Esophagus muscularis mucosa (tissue), 4 donors: ENCODE data around the gene LOXL3. TPM values are rescaled to one million over a fixed set of nuclear protein-coding genes. Genes with fewer than 3 reads are reported as not detected.

Experiments used
- DNase-seq: peaks from one replicate; pipeline ENCODE4 v3.0.0-alpha.2; 2017; ENCODE audit errors: extremely low spot score
- H3K27ac ChIP-seq, 4 donors: fragments of 200-600 bp; sonication (generic); replicated peaks in 1 of 4; 1 replicate in 3 of 4; 2 replicates in 1 of 4; pipeline ENCODE4 v1.5.1; 2016 to 2019; ENCODE audit warnings: mild to moderate bottlenecking in 1 of 4
- H3K27me3 ChIP-seq, 4 donors: fragments of 200-600 bp; sonication (generic); one replicate each; pipeline versions ENCODE4 v1.5.1 to v1.6.0; 2016 to 2019
- H3K36me3 ChIP-seq, 4 donors: fragments of 200-600 bp; sonication (generic); one replicate each; pipeline ENCODE4 v1.5.1; 2016 to 2019
- H3K4me1 ChIP-seq, 4 donors: fragments of 200-600 bp; sonication (generic); one replicate each; pipeline ENCODE4 v1.5.1; 2016 to 2019
- H3K4me3 ChIP-seq, 4 donors: fragments of 200-600 bp; sonication (generic); 1 replicate in 2 of 4; 2 replicates in 2 of 4; pipeline ENCODE4 v1.5.1; 2016 to 2019; ENCODE audit warnings: mild to moderate bottlenecking in 4 of 4, moderate library complexity in 1 of 4
- H3K9me3 ChIP-seq, 4 donors: fragments of 200-600 bp; sonication (generic); 1 replicate in 3 of 4; 2 replicates in 1 of 4; pipeline ENCODE4 v1.5.1; 2016 to 2019
- EP300 ChIP-seq: sonication (generic); formaldehyde crosslinking; IDR thresholded peaks from one replicate; pipeline ENCODE4 v1.6.1; 2017; ENCODE audit warnings: antibody characterized with exemption
- POLR2A ChIP-seq: fragments of 450-650 bp; IDR thresholded peaks from one replicate; pipeline ENCODE4 v1.6.1; 2017; ENCODE audit warnings: antibody characterized with exemption, moderate library complexity, mild to moderate bottlenecking, low read depth
- POLR2AphosphoS5 ChIP-seq, 2 donors: sonication (generic); formaldehyde crosslinking; IDR thresholded peaks; one replicate each; pipeline ENCODE4 v1.6.1; 2017; ENCODE audit warnings: antibody characterized with exemption in 2 of 2
- WGBS: methylation state at CpG from one replicate; pipeline ENCODE4 v1.1.5; 2018; 5-methylcytosine and 5-hydroxymethylcytosine counted together
- intact Hi-C: fragments of 100-400 bp; cut with DNase I; formaldehyde crosslinking; loops from one replicate; pipeline ENCODE4 v1.15.1; 2023
- total RNA-seq, 4 donors: library from RNA; depleted of rRNA; stranded (reverse); fragments of >200 nt; gene quantifications; one replicate each; pipeline versions ENCODE4 v1.1.0 to v1.2.1, GENCODE V29; 2016
- TF ChIP-seq, protein P1 (sequence below), 3 experiments: fragments of 200-600 bp in 2 of 3; fragments of 450-650 bp in 1 of 3; sonication (generic) in 2 of 3; IDR thresholded peaks; one replicate each; pipeline ENCODE4 v1.5.1; 2017 to 2019; ENCODE audit warnings: antibody characterized with exemption in 3 of 3, mild to moderate bottlenecking in 2 of 3, moderate library complexity in 1 of 3

LOXL3 gene
- total RNA-seq, 4 donors from 2014 or later, result 7.1 to 8.6 (median 7.7) TPM

DNA sequence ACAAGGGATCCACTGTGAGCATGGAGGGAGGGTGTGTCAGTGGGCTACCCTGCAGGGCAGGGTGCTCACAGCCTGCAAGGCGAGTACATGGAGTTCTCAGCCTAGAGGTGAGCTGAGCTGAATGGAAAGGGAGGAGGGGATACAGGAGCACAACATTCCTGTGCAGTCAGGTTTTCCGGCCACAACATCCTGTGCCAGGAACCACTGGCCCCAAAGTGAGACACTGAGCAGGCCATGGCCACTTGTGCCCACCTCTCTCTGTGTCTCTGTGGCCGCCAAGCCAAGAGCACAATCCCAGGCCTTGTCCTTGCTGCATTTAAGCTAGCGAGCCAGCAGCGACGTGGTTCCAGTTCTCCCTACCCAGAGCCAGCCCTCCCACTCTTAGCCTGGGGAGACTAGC lies 6.8 kb upstream of the LOXL3 start:
- WGBS, result 73% methylated on average over 5 of the region's 6 CpGs
- peaks cover 0 to 11% (median 7%) of the 10 kb centered on the region in 4 donors for H3K36me3 ChIP-seq
- H3K4me3 ChIP-seq, result no peak overlapping the region
- no peak for DNase-seq
- H3K27me3 ChIP-seq, result peaks cover 0 to 29% (median 0%) of the 10 kb centered on the region in 4 donors
- TF ChIP-seq EP300 (no peak), POLR2A (no peak), POLR2AphosphoS5 (IDR thresholded peaks at IDR 0.05) (no peak)
- TF ChIP-seq, protein P1, sequence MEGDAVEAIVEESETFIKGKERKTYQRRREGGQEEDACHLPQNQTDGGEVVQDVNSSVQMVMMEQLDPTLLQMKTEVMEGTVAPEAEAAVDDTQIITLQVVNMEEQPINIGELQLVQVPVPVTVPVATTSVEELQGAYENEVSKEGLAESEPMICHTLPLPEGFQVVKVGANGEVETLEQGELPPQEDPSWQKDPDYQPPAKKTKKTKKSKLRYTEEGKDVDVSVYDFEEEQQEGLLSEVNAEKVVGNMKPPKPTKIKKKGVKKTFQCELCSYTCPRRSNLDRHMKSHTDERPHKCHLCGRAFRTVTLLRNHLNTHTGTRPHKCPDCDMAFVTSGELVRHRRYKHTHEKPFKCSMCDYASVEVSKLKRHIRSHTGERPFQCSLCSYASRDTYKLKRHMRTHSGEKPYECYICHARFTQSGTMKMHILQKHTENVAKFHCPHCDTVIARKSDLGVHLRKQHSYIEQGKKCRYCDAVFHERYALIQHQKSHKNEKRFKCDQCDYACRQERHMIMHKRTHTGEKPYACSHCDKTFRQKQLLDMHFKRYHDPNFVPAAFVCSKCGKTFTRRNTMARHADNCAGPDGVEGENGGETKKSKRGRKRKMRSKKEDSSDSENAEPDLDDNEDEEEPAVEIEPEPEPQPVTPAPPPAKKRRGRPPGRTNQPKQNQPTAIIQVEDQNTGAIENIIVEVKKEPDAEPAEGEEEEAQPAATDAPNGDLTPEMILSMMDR (IDR thresholded peaks at IDR 0.05), result no peak
- intact Hi-C loops, result no loop called here
- no peak overlapping the region for H3K27ac ChIP-seq
- H3K9me3 ChIP-seq, result no peaks in the 10 kb centered on the region
- H3K4me1 ChIP-seq, result peaks cover 3 to 4% (median 4%) of the 10 kb centered on the region in 4 donors

DNA sequence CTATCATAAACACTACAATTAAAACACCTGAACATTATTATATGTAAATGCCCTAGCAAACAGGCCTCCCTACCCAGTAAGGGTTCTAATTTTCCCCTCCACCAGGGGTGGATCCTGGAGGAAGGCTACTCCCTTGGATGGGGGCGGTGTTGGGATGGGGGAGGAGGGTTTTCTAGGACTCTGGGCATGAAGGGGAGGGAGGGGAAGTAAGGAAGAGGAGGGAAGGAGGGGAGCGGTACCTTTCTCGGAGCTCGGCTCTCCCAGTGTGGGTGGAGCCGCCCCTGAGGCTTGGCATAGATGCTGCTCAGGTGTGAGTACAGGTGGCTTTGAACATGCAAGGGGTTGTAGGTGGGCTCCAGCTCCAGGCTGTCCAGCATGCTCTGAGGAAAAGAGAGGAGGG lies 6.2 kb upstream of the LOXL3 start:
- TF ChIP-seq POLR2A, result no peak
- no peak for TF ChIP-seq POLR2AphosphoS5 (IDR thresholded peaks at IDR 0.05)
- TF ChIP-seq, protein P1 (IDR thresholded peaks at IDR 0.05), result no peak
- no peak for TF ChIP-seq EP300
- H3K27ac ChIP-seq, result no peak overlapping the region
- H3K4me3 ChIP-seq, result no peak overlapping the region
- DNase-seq, result no peak
- WGBS, result 36% methylated on average over 5 of the region's 5 CpGs
- H3K36me3 ChIP-seq, result peaks cover 0 to 11% (median 7%) of the 10 kb centered on the region in 4 donors
- peaks cover 7 to 11% (median 11%) of the 10 kb centered on the region in 4 donors for H3K4me1 ChIP-seq
- intact Hi-C loops, result no loop called here
- H3K9me3 ChIP-seq, result no peaks in the 10 kb centered on the region
- peaks cover 0 to 29% (median 0%) of the 10 kb centered on the region in 4 donors for H3K27me3 ChIP-seq

DNA sequence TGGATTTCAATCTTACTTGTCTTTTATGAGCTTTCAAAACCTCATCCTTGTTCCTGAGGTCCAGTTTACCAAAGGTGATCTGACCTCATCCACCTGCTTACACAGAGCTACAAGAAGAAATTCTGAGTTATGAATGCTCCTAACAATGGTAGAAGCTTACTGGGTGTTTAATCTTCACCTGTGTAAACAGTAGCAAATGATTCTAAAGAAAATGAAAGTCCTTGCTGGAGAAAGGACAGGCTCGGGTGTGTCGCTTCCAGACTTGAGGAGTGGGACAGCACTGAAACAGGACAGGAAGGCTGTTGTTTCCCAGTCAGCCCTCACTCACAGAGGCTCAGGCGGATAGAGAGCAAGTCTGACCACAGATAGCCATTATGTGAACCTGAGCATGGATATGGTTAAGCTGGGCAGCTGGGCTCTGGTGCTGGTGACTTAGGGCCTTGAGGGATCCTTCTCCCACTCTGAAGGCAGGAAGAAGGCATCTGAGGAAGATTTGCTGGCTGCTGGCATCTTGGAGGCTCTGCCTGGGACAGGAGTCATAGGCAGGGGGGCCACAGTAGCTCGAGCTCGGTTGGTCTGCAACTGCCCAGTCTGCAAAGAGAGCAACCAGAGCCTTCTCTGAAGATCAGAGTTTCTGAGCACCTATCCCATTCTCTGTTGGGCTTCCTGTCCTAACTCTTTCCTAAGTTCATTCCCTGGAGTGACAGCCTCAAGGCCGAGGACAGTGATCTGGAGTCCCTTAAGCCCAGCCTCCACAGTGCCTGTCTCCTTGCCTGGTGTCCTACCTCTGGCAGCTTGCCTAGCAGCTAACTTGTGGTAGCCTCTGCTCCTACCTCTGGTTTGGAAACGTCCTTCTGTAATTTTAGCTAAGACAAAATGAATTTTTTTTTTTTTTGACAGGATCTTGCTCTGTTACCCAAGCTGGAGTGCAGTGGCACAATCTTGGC lies 4.8 kb upstream of the LOXL3 start:
- no peak overlapping the region for H3K4me3 ChIP-seq
- TF ChIP-seq POLR2AphosphoS5 (IDR thresholded peaks at IDR 0.05) (no peak), EP300 (no peak), POLR2A (no peak)
- TF ChIP-seq, protein P1 (IDR thresholded peaks at IDR 0.05), result no peak
- H3K27me3 ChIP-seq, result peaks cover 0 to 22% (median 0%) of the 10 kb centered on the region in 4 donors
- DNase-seq, result no peak
- peaks cover 7 to 21% (median 19%) of the 10 kb centered on the region in 4 donors for H3K4me1 ChIP-seq
- 64% methylated on average over 7 of the region's 7 CpGs for WGBS
- no peak overlapping the region for H3K27ac ChIP-seq
- intact Hi-C loops, result no loop called here
- peaks cover 0 to 11% (median 7%) of the 10 kb centered on the region in 4 donors for H3K36me3 ChIP-seq
- no peaks in the 10 kb centered on the region for H3K9me3 ChIP-seq

DNA sequence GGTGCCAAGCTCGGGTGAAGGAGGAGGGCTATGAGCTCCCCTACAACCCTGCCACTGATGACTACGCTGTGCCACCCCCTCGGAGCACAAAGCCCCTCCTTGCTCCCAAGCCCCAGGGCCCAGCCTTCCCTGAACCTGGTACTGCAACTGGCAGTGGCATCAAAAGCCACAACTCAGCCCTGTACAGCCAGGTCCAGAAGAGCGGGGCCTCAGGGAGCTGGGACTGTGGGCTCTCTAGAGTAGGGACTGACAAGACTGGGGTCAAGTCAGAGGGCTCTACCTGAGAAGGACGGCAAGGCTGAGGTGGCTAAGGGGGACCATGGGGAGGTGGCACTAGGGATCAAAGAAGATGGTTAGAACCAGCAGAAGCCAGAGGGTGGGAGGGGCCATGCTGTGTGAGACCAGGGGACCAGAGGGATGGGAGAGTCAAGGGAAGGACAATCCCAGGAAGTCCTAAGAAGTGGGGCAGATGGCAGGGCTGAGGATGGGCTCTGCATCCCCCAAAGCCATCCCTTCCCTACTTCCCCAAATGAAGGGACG lies 3.2 kb upstream of the LOXL3 start:
- H3K9me3 ChIP-seq, result no peaks in the 10 kb centered on the region
- H3K4me3 ChIP-seq, result no peak overlapping the region
- H3K27me3 ChIP-seq, result peaks cover 0 to 10% (median 0%) of the 10 kb centered on the region in 4 donors
- DNase-seq, result no peak
- peaks cover 0 to 11% (median 7%) of the 10 kb centered on the region in 4 donors for H3K36me3 ChIP-seq
- TF ChIP-seq, protein P1 (IDR thresholded peaks at IDR 0.05), result no peak
- TF ChIP-seq EP300, result no peak
- TF ChIP-seq POLR2A, result no peak
- no peak for TF ChIP-seq POLR2AphosphoS5 (IDR thresholded peaks at IDR 0.05)
- peaks cover 7 to 36% (median 29%) of the 10 kb centered on the region in 4 donors for H3K4me1 ChIP-seq
- intact Hi-C loops, result no loop called here
- 93% methylated on average over 5 of the region's 6 CpGs for WGBS
- no peak overlapping the region for H3K27ac ChIP-seq
